HG03025 (cell line): ENCODE results near the gene MBNL1.

Experiments used
- ATAC-seq: cut with Tn5 transposase; IDR thresholded peaks from one replicate; pipeline ENCODE4 v1.9.1; 2021; ENCODE audit warnings: mild to moderate bottlenecking, moderate library complexity; ENCODE audit not compliant: unreplicated experiment, low FRiP score

MBNL1 gene, protein sequence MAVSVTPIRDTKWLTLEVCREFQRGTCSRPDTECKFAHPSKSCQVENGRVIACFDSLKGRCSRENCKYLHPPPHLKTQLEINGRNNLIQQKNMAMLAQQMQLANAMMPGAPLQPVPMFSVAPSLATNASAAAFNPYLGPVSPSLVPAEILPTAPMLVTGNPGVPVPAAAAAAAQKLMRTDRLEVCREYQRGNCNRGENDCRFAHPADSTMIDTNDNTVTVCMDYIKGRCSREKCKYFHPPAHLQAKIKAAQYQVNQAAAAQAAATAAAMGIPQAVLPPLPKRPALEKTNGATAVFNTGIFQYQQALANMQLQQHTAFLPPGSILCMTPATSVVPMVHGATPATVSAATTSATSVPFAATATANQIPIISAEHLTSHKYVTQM

GRCh38 chr3:152268555-152269055 lies at the start of gene MBNL1:
Gene MBNL1 (plus strand): TSS chr3:152268929. CDS start chr3:152300194, 31,265 bp downstream.
- peak; percentile 67 for ATAC-seq

GRCh38 chr3:152219216-152219615 lies 49.5 kb upstream of the MBNL1 start:
- no peak for ATAC-seq

GRCh38 chr3:152219769-152220255 lies 48.9 kb upstream of the MBNL1 start:
- ATAC-seq = no peak

- no peak for ATAC-seq
These were observed 46.4 kb upstream of the MBNL1 start for GRCh38 chr3:152222327-152222726.

GRCh38 chr3:152225201-152225600 lies 43.5 kb upstream of the MBNL1 start:
- ATAC-seq = no peak

GRCh38 chr3:152226176-152226575 lies 42.6 kb upstream of the MBNL1 start:
- no peak for ATAC-seq

DNA sequence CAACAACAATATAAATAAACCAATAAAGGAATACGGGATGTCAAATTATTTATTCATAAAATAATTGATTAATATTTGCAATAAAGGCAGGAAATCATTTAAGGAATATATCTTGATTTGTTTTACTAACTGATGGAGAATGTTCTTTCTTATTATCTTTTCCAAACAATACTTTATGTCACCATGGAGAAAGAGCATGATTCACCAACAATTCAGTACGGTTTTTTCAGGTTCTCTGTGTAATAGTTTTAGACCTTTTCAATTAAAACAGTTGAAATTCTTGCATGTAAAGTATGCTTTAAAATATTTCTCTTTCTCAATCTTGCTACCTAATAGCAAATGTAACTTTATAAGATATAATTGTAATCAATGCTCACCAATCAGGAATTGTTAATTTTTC lies 41.7 kb upstream of the MBNL1 start:
- no peak for ATAC-seq

GRCh38 chr3:152229692-152230091 lies 39.0 kb upstream of the MBNL1 start:
- ATAC-seq = no peak

DNA sequence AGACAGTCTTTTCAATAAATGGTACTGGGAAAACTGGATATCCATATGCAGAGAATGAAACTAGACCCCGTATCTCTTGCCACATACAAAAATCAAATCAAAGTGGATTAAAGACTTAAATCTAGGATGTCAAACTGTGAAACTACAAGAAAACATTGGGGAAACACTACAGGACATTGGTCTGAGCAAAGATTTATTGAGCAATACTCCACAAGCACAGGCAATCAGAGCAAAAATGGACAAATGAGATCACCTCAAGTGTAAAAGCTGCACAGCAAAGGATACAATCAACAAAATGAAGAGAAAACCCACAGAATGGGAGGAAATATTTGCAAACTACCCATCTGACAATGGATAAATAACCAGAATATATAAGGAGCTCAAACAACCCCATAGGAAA lies 38.4 kb upstream of the MBNL1 start:
- ATAC-seq = no peak

- no peak for ATAC-seq
These were observed 36.7 kb upstream of the MBNL1 start for GRCh38 chr3:152232001-152232400.

- no peak for ATAC-seq
These were observed 36.0 kb upstream of the MBNL1 start for GRCh38 chr3:152232679-152233078.

DNA sequence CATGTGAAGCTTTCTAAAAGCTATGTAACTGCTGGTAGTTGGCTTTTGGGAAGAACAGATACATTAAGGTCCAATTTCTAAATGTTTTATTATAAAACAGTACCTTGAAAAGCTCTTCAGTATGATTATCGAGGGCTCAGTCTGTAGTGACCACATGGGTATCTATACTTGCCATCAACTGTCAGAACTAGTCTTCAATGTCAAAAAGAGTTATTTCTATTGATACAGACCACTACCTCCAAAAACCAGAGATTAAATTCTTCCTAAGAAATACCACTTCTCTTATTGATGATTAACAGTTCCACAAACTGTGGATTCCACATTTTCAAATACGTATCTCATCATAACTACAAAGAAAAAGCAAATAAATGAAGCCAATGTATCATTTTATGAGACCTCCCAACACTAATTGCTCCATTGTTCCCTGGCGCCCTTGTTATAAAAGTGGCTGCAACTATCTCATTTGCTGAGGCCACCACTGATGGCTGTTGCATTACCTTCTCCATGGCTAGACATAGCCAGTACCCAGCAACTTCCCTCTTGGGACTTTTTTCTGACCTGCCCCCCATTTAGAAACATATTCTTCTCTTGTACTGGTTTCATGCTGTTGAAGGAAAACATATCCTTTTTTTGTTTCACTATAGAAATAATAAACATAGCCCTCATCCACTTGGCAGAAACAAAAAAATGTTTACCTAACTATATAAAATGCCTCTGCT lies 33.9 kb upstream of the MBNL1 start:
- ATAC-seq = no peak

DNA sequence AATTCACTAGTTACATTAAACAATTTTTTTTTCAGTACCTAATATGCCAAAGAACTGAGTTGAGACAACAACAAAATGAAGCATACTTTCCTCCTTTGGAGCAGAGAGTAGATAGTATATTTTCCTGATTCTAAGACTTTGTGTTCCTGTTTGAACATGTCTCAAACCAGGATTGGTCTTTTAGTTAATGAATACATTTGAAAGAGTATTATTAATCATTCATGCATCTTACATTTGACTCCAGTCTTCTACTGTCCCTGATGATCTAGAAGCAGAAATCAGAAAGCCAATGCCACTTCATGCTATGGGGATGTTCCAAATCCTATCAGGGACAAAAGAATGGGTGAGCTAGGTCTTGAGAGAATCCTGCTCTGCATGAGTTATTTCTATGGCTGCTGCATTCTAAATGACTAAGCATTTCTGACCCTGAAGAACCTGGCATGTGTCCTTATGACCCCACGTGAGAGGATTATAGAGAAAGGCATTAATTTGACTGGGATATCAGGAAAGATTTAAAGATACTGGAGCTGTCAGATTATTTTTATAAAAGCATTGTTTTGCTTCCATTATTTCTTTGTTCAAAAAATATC lies 32.9 kb upstream of the MBNL1 start:
- ATAC-seq = no peak

GRCh38 chr3:152236716-152237115 lies 32.0 kb upstream of the MBNL1 start:
- no peak for ATAC-seq

GRCh38 chr3:152241142-152242017 lies 27.3 kb upstream of the MBNL1 start:
- ATAC-seq = peak; percentile 44

- peak; percentile 75 for ATAC-seq
These were observed 25.4 kb upstream of the MBNL1 start for GRCh38 chr3:152243301-152243711.

DNA sequence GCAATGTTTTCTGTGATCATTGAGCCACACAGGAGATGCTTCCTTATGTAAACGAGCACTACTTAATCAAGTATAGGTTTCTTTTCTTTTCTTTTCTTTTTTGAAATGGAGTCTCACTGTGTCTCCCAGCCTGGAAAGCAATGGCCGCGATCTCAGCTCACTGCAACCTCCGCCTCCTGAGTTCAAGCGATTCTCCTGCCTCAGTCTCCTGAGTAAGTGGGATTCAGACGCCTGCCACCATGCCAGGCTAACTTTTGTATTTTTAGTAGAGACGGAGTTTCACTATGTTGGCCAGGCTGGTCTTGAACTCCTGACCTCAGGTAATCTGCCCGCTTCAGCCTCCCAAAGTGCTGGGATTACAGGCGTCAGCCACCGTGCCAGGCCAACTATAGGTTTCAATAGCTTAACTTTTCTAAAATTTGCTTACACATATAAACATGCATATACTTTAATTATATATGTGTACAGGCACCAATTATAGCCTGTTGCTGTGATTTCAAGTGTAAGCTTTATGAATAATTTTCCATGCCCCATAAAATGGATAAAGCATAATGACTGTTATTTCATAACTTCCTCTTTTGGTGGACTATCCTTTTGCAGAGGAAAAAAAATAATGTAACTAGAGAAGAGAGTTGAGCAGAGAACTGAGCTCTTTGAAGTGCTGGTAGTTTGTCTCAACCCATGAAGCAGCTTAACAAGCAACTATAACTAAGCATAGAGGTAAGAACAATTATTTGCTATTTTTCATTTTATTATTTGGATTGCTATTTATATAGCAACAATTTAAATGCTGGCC lies 24.8 kb upstream of the MBNL1 start:
- ATAC-seq = peak; percentile 28

DNA sequence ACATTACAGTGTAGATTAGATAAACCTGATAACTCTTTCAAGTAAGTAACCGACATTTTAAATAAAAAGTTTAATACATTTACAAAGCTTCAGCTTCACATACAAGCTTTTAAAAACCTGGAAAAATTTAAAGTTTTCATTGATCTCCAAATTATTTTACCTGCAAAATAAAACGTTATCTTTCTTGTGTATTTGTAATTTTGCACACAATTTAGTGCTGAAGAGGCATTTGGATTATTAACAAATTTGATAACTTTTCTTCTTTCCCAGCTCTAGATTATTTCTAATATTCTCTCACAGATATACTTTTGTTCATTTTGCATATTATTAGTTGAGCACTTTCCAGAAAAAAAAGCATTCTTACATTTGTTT lies 24.2 kb upstream of the MBNL1 start:
- no peak for ATAC-seq

- ATAC-seq = no peak
These were observed 23.1 kb upstream of the MBNL1 start for GRCh38 chr3:152245498-152246170.
